Caki2 (cell line): ENCODE data around the gene GCM1. TPM values are rescaled to one million over a fixed set of nuclear protein-coding genes. Genes with fewer than 3 reads are reported as not detected.
"Not testable (repeated sequence)": the region's sequence is repeated elsewhere in the genome, so short reads cannot be mapped to it uniquely, and the experiment has no call there.

Source experiments
- DNase-seq: peaks from one replicate; pipeline ENCODE4 v3.0.0-alpha.2; 2015; ENCODE audit warnings: low read depth
- in situ Hi-C: cut with HindIII; loops from 2 replicates; pipeline ENCODE4 v1.10.0; 2016; ENCODE audit warnings: low sequenced_read_pairs, low pct_unique_long_range_greater_than_20kb, mixed read lengths
- total RNA-seq: library from RNA; depleted of rRNA; stranded (reverse); fragments of >200 nt; shearing (Covaris generic); gene quantifications from 2 replicates; pipeline ENCODE4 v1.2.3, GENCODE V29; 2014; ENCODE audit warnings: low replicate concordance

The GCM1 gene
- total RNA-seq, 1 experiment from 2014 or later: not detected

GRCh38 chr6:53158076-53158475 is 9.4 kb upstream of the GCM1 start:
- not testable (repeated sequence) for DNase-seq

DNA sequence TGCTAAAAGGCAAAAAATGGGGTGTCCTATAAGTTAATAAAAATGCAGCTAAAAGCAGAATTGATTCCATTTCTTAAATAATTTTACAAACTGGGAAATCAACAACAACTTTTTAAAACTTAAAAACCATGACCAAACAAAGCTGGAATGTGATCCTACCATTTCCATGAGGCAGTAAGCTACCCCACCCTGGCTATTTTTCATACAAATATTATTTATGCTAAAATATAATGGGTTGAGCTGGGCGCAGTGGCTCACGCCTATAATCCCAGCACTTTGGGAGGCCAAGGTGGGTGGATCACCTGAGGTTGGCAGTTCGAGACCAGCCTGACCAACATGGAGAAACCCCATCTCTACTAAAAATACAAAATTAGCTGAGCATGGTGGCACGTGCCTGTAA is 6.6 kb upstream of the GCM1 start:
- DNase-seq, in situ Hi-C loops: not testable (repeated sequence)

More at GRCh38 chr6:53158076-53158475, 9.4 kb upstream of the GCM1 start:
- in situ Hi-C loops: not testable (repeated sequence)

DNA sequence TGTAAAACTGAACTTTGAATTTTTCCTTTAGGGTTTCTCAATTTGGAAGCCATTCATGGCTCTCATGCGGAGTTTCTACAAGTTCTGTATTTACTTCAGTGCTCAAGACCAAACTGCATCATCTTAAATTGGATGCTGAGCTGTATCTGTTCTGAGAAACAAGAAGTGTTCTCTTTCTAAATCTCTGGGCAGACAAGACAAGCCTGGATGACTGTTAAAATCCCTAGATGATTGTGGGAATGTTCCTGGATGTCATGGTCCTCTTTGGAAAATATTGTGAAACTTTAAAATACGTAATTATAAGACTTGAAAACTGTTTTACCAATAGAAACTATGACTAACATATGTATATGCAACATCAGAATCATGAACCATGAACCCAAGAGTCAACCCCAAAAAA is 6.2 kb upstream of the GCM1 start:
- in situ Hi-C loops: no loop called here
- DNase-seq: no peak

GRCh38 chr6:53154071-53154470 is 5.4 kb upstream of the GCM1 start:
- in situ Hi-C loops: no loop called here

DNA sequence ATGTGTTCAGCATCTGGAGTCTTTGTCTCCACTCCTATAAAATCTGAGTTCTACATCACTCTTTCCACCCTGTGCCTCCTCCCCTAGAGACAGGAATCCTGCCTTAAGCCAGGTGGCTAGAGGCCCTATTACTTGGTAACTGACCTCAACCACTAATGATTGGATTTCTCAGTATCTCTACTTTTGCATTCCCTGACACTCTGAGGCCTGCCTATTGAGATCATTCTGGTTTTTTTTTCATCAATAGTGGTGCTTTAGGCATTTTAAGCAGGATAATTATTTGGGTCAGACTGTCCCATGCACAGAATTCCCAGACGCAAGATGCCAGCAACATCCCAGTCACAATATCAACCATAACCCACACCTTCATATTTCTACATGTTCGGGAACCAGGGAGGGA is 3.9 kb upstream of the GCM1 start:
- no peak for DNase-seq
- in situ Hi-C loops: no loop called here

More at GRCh38 chr6:53154071-53154470, 5.4 kb upstream of the GCM1 start:
- DNase-seq: no peak

DNA sequence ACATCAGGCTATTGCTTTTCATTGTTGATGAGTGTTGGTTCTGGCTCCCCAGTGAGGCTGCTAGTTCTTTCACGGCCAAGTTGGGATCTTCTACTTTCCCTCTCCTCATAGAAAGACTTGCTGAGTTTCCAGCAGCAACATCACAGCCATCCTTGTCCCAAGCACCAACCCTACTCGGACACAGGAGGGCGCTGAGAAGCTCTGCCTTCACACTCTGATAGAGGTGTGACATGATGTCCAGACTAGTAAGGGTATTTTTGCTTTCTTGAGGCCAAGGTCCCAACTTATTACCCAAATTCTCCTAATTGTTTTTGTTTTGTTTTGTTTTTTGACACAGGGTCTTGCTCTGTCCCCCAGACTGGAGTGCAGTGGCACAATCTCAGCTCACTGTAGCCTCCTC is 3.0 kb upstream of the GCM1 start:
- no peak for DNase-seq
- in situ Hi-C loops: no loop called here

GRCh38 chr6:53144802-53145201 is 3.8 kb downstream of the GCM1 start:
- no peak for DNase-seq
- in situ Hi-C loops: no loop called here

DNA sequence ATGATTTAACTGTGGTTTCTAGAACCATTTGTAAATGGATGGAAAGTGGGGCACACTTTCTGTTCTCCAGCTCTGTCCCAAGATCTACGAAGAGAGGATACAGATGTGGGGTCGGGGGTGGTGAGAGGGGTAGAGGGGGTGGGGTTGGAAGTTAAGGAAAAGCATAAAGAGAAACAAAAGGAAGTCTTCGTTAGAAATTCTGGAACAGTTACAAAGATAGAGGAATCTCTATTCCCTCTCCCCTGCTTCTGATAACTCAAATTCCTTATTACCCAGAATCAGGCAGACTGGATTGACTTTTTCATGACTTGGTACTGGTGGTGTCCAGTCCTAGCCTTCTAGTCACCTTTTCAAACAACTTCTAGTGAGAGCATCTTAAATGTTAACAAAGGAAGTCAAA is 4.9 kb downstream of the GCM1 start:
- DNase-seq: no peak
- in situ Hi-C loops: no loop called here

DNA sequence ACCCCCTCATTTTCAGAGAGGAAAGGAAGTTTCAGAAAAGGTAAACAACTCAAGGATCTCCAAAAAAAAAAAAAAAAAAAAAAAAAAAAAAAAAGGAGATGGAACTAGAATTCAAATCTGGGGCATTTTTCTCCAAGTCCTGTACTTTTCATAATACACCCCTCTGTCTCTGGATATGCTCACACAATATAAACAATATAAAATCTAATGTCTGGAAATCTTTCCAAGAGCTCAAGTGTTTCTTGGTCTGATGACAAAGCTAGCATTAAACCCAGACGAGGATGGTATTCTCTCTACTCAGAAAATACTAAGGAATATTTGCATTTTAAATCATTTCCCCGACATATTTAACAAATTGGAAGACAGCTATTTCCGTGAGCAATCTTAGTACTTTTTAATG is 5.8 kb downstream of the GCM1 start:
- in situ Hi-C loops: no loop called here
- no peak for DNase-seq

- in situ Hi-C loops: no loop called here
- no peak for DNase-seq
These were observed 8.7 kb downstream of the GCM1 start for GRCh38 chr6:53139841-53140413.

- no peak for DNase-seq
These were observed 12.5 kb downstream of the GCM1 start for GRCh38 chr6:53136000-53136609.

DNA sequence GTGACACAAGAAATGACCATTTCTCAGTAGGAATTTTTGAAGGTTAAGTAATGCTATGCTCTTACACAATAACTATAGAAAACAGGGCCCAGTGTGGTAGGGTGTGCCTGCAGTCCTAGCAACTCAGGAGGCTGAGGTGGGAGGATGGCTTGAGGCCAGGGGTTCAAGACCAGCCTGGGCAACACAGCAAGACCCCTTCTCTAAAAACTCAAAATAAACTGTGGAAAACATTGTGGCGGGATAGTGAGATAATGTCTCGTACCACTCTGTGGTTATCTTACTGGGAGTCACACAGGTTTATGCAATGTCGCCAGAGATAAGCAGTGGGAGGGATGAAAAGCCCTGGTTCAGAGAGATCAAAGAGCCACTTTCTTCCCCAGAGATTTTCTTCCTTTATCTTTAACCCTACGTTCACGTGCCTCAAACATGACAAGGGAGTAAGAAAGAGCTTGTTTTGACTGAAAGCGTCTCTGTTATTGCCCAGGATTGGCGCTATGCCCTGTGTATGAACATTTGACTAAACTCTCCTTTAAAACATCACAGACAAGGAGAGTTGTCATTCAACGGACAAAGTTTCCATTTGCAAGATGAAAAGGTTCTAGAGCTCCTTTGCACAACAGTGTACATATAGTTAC is 13.9 kb downstream of the GCM1 start:
- DNase-seq: no peak
- in situ Hi-C loops: no loop called here

More at GRCh38 chr6:53136000-53136609, 12.5 kb downstream of the GCM1 start:
- in situ Hi-C loops: no loop called here

GRCh38 chr6:53133961-53134360 is 14.7 kb downstream of the GCM1 start:
- no peak for DNase-seq
- in situ Hi-C loops: no loop called here

DNA sequence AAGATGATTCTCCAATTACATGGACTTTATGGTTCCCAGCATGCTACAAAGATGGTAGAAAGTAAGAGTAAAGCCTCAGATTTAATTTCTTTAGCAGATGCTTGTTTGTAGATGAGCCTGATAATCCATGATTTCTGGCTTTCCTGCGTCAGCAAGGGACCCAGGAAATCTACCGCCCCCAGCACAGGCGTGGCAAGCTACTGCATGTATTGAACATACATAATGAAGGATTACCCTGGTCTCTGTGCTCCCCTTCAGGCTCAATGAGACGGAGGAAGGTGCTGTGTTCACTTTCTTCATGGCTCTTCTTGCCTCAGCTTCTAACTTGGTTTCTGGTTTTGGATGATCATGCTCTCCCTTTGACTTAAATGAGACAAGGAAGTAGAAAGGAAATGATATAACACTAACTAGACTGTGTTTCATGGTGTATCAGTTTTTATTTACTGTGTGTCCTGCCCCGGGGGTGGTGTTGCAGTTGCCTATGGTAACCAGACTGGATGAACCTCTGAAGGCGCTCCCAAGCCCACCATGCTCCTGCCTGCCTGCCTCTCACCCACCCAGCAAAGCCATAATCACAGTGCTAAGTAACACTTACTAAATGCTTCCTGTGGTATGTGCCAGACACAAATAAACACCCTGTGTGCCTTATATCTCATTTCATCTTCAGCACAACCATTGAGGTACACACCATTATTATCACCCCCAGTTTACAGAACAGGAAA is 17.9 kb downstream of the GCM1 start:
- DNase-seq: no peak
- in situ Hi-C loops: no loop called here

- DNase-seq: peak; percentile 44
- in situ Hi-C loops: no loop called here
These were observed 19.8 kb downstream of the GCM1 start for GRCh38 chr6:53128842-53129241.

DNA sequence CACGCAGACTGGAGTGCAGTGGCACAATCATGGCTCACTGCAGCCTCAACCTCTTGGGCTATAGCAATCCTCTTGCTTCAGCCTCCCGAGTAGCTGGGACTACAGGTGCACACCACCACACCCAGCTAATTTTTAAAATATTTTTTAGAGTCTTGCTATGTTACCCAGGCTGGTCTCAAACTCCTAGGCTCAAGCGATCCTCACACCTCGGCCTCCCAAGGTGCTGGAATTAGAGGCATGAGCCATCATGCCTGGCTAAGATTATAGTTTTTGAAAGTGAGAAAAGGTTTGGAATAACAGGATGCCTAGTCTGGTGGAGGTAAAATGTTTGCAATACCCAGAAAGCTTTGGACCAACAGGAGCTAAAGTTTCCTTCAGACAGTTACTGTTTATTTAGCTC is 23.4 kb downstream of the GCM1 start:
- no peak for DNase-seq
- in situ Hi-C loops: no loop called here

DNA sequence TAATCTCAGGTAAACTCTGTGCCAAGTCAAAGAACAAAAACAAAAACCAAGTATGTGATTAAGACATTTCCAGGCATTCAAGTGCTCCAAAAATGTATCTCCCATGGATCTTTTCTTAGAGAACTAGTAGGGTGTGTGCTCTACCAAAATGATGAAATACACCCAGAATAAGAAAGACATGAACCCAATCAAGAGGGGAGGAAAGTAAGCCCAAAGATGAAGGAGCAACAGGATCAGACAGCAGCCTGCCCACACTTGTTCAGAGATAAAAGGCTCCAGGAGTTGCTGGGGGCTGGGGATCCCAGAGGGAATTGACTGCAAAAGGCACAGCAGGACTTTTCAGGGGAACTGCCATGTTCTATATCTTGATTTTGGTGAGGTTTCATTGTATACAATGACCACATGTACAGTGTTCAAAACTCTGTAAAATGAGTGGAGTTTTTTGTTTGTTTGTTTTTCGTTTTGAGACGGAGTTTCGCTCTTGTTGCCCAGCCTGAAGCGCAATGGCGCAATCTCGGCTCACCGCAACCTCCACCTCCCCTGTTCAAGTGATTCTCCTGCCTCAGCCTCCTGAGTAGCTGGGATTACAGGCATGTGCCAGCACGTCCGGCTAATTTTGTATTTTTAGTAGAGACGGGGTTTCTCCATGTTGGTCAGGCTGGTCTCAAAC is 24.4 kb downstream of the GCM1 start:
- DNase-seq: no peak
- in situ Hi-C loops: no loop called here

DNA sequence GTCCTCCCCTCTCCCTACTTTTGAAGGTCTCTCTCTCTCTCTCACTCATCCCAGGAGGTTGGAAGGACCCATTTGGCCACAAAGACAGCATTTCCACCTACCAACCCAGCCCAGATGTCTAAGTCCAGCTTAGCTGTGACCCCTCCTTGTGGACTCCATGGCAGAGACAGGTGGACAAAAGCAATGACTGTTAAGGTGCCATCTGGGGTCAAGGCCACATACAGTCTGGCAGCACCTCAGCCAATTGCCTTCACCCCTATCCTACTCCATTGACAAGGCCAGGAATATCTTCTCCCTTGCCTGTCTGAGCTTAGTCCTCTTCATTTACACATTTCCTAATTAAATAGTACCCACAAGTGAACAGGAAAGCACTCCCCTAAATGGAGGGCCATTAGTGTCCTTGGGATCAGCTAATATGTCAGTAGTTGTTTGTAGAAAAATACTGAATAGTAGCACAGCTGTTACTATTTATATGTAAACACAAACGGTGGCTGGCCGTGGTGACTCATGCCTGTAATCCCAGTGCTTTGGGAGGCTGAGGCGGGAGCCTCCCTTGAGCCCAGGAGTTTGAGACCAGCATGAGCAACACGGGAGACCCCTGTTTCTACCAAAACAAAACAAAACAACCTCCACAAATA is 28.8 kb downstream of the GCM1 start:
- no peak for DNase-seq
- in situ Hi-C loops: no loop called here
